Left ventricle myocardium inferior (tissue), 1 donor: Measurements from ENCODE around the gene ISYNA1. TPM values are rescaled to one million over a fixed set of nuclear protein-coding genes. Genes with fewer than 3 reads are reported as not detected.
A peak's percentile ranks its signal among the peaks of the same experiment; 100 is the strongest.

ENCODE experiments used
- DNase-seq: peaks from one replicate; pipeline ENCODE4 v3.0.0-alpha.2; 2020
- H3K27ac ChIP-seq: fragments of 200-600 bp; replicated peaks from 2 replicates; pipeline ENCODE4 v1.8.0; 2021
- H3K27me3 ChIP-seq: fragments of 200-600 bp; 2 replicates; pipeline ENCODE4 v1.8.0; 2021; ENCODE audit warnings: low read depth
- H3K36me3 ChIP-seq: fragments of 200-600 bp; 2 replicates; pipeline ENCODE4 v1.8.0; 2021
- H3K4me1 ChIP-seq: fragments of 200-600 bp; 2 replicates; pipeline ENCODE4 v1.8.0; 2021
- H3K4me3 ChIP-seq: fragments of 200-600 bp; 2 replicates; pipeline ENCODE4 v1.8.0; 2021; ENCODE audit warnings: mild to moderate bottlenecking, moderate library complexity
- H3K9me3 ChIP-seq: fragments of 200-600 bp; replicated peaks from 2 replicates; pipeline ENCODE4 v1.8.0; 2021
- intact Hi-C: fragments of 100-400 bp; cut with micrococcal nuclease; formaldehyde crosslinking; loops from one replicate; pipeline ENCODE4 v1.11.0; 2022
- total RNA-seq: library from RNA; stranded (reverse); fragmentation: NEBNext Ultra II Directional; extraction: Animal tissue kit (Norgen Biotek cat#: 25700); gene quantifications from one replicate; pipeline ENCODE4 v1.2.1, GENCODE V29; 2021
- TF ChIP-seq, protein P1 (sequence below): fragments of 200-600 bp; IDR thresholded peaks from 2 replicates; pipeline ENCODE4 v1.8.0; 2021; ENCODE audit warnings: antibody characterized with exemption, mild to moderate bottlenecking, borderline replicate concordance
- donor health status: DM: no; HTN: yes; CAD: no; lungs with severe emphysema.

The ISYNA1 gene
- total RNA-seq, 1 donor from 2014 or later, result 24.1 TPM

GRCh38 chr19:18480006-18480691 lies 42.2 kb upstream of the ISYNA1 start:
- H3K9me3 ChIP-seq, result no peaks in the 10 kb centered on the region
- H3K27me3 ChIP-seq, result no peaks in the 10 kb centered on the region
- DNase-seq, result peak; percentile 70
- H3K4me3 ChIP-seq, result peak overlapping the region; percentile 19
- TF ChIP-seq, protein P1, sequence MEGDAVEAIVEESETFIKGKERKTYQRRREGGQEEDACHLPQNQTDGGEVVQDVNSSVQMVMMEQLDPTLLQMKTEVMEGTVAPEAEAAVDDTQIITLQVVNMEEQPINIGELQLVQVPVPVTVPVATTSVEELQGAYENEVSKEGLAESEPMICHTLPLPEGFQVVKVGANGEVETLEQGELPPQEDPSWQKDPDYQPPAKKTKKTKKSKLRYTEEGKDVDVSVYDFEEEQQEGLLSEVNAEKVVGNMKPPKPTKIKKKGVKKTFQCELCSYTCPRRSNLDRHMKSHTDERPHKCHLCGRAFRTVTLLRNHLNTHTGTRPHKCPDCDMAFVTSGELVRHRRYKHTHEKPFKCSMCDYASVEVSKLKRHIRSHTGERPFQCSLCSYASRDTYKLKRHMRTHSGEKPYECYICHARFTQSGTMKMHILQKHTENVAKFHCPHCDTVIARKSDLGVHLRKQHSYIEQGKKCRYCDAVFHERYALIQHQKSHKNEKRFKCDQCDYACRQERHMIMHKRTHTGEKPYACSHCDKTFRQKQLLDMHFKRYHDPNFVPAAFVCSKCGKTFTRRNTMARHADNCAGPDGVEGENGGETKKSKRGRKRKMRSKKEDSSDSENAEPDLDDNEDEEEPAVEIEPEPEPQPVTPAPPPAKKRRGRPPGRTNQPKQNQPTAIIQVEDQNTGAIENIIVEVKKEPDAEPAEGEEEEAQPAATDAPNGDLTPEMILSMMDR, result no peak
- peak overlapping the region; percentile 86 for H3K27ac ChIP-seq
- no peaks in the 10 kb centered on the region for H3K36me3 ChIP-seq
- intact Hi-C loops, result no loop called here
- peaks cover 82% of the 10 kb centered on the region for H3K4me1 ChIP-seq

DNA sequence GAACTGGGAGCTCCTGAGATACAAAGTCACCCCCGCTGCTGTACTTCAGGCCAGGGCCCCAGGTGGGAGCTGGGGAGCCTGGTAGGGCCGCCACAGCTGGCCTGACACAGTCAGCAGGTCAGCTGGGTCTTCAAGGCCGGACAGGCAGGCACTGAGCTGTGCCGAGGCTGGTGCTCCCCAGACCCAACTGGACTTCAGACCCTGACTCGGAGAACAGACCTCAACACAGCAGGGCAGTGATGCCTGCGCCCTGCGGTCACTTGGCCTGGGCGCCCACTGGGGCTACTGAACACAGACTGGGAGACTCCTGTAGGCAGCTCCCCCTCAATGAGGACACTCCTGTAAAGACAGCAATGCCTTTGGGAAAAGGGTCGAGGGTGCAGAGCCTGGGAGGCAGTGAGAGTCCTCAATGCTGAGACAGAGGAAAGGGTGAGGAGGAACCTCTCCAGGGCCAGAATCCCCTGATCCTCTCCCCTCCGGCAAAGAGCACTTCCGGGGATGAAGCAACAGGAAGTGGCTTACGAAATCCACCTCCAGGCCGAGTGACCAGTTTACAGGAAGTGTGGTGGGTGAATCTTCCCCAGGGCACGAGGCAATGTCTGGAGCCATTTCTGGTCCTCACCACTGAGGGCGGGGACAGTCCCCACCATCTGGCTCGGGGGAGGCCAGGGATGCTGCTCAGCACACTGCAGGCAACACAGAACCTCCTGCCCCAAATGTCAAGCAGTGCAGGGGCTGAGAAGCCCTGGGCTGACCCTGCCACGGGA lies 40.8 kb upstream of the ISYNA1 start:
- TF ChIP-seq, protein P1, result no peak
- peaks cover 90% of the 10 kb centered on the region for H3K4me1 ChIP-seq
- peak; percentile 82 for DNase-seq
- H3K36me3 ChIP-seq, result no peaks in the 10 kb centered on the region
- H3K27me3 ChIP-seq, result no peaks in the 10 kb centered on the region
- intact Hi-C loops, result no loop called here
- no peak overlapping the region for H3K4me3 ChIP-seq
- H3K9me3 ChIP-seq, result no peaks in the 10 kb centered on the region
- peak overlapping the region; percentile 86 for H3K27ac ChIP-seq

- H3K4me1 ChIP-seq, result peaks cover 90% of the 10 kb centered on the region
- H3K36me3 ChIP-seq, result no peaks in the 10 kb centered on the region
- intact Hi-C loops, result no loop called here
- TF ChIP-seq, protein P1, result no peak
- no peaks in the 10 kb centered on the region for H3K27me3 ChIP-seq
- H3K9me3 ChIP-seq, result no peaks in the 10 kb centered on the region
- peak overlapping the region; percentile 86 for H3K27ac ChIP-seq
- no peak for DNase-seq
- H3K4me3 ChIP-seq, result no peak overlapping the region
Observed at GRCh38 chr19:18477974-18478373, 40.0 kb upstream of the ISYNA1 start.

- Histone ChIP-seq H3K27ac (peak overlapping the region; percentile 86), H3K9me3 (no peaks in the 10 kb centered on the region), H3K27me3 (no peaks in the 10 kb centered on the region), H3K4me3 (no peak overlapping the region), H3K4me1 (peaks cover 88% of the 10 kb centered on the region), H3K36me3 (peaks cover 3% of the 10 kb centered on the region)
- no peak for DNase-seq
- intact Hi-C loops, result no loop called here
- TF ChIP-seq, protein P1, result peak; percentile 13
Observed at GRCh38 chr19:18477042-18477779, 39.3 kb upstream of the ISYNA1 start.

DNA sequence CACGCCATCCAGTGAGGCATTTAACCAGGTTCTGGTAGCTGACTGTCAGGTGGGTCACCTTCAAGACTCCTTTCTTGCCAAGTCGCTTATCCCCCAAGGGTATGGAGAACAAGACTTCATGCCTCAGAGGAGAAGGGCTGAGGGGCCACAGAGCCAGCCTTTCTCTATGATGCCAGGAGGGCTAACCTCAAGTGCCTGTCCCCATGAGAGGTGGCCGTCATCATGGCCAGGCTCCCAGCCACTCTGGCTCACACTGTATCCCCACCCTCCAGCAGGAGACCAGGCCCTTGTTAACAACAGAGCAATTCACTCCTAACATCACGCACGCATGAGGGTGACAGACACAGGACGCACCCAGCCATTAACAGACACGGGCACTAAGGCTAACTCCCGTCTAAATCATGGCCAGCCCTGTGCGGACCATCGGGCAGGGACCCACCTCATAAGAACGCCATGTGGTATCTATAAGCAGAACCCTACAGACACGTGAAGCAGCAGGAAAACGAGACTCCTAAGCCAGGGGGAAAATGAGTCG lies 38.6 kb upstream of the ISYNA1 start:
- Histone ChIP-seq H3K27me3 (no peaks in the 10 kb centered on the region), H3K27ac (peak overlapping the region; percentile 86), H3K36me3 (peaks cover 10% of the 10 kb centered on the region), H3K9me3 (no peaks in the 10 kb centered on the region), H3K4me3 (no peak overlapping the region), H3K4me1 (peaks cover 87% of the 10 kb centered on the region)
- TF ChIP-seq, protein P1, result no peak
- DNase-seq, result no peak
- intact Hi-C loops, result no loop called here
